ENCODE data around the gene C11orf87.

C11orf87 gene

GRCh38 chr11:109435121-109435742, 13.2 kb downstream of the C11orf87 start:
- H3K27ac ChIP-seq (ENCODE audit: low read depth, low read length), result no peak overlapping the region
- no peaks in the 10 kb centered on the region for H3K36me3 ChIP-seq (ENCODE audit: control insufficient read depth in 5 of 5, insufficient read depth in 5 of 5, low read length in 5 of 5)
- no peaks in the 10 kb centered on the region for H3K27me3 ChIP-seq (ENCODE audit: control insufficient read depth in 5 of 5, insufficient read depth in 4 of 5, low read length in 5 of 5)
- H3K9ac ChIP-seq (ENCODE audit: low read length in 5 of 5), result no peak overlapping the region
- no peak overlapping the region for H3K4me3 ChIP-seq (ENCODE audit: low read depth in 1 of 5, low read length in 5 of 5)
- no peaks in the 10 kb centered on the region for H3K9me3 ChIP-seq (ENCODE audit: control insufficient read depth in 5 of 5, low read length in 5 of 5)
- no peaks in the 10 kb centered on the region for H3K4me1 ChIP-seq (ENCODE audit: control insufficient read depth in 5 of 5, insufficient read depth in 5 of 5, low read length in 5 of 5)

- Histone ChIP-seq H3K9me3 (ENCODE audit: control insufficient read depth in 5 of 5, low read length in 5 of 5) (peaks cover 0 to 2% (median 0%) of the 10 kb centered on the region in 5 donors), H3K9ac (ENCODE audit: low read length in 5 of 5) (no peak overlapping the region), H3K27ac (ENCODE audit: low read depth, low read length) (no peak overlapping the region), H3K27me3 (ENCODE audit: control insufficient read depth in 5 of 5, insufficient read depth in 4 of 5, low read length in 5 of 5) (no peaks in the 10 kb centered on the region), H3K4me1 (ENCODE audit: control insufficient read depth in 5 of 5, insufficient read depth in 5 of 5, low read length in 5 of 5) (no peaks in the 10 kb centered on the region), H3K4me3 (ENCODE audit: low read depth in 1 of 5, low read length in 5 of 5) (no peak overlapping the region), H3K36me3 (ENCODE audit: control insufficient read depth in 5 of 5, insufficient read depth in 5 of 5, low read length in 5 of 5) (no peaks in the 10 kb centered on the region)
Observed at GRCh38 chr11:109439684-109440083, 17.7 kb downstream of the C11orf87 start.

GRCh38 chr11:109443052-109443451, 21.1 kb downstream of the C11orf87 start:
- Histone ChIP-seq H3K9ac (ENCODE audit: low read length in 5 of 5) (no peak overlapping the region), H3K27me3 (ENCODE audit: control insufficient read depth in 5 of 5, insufficient read depth in 4 of 5, low read length in 5 of 5) (no peaks in the 10 kb centered on the region), H3K27ac (ENCODE audit: low read depth, low read length) (no peak overlapping the region)

DNA sequence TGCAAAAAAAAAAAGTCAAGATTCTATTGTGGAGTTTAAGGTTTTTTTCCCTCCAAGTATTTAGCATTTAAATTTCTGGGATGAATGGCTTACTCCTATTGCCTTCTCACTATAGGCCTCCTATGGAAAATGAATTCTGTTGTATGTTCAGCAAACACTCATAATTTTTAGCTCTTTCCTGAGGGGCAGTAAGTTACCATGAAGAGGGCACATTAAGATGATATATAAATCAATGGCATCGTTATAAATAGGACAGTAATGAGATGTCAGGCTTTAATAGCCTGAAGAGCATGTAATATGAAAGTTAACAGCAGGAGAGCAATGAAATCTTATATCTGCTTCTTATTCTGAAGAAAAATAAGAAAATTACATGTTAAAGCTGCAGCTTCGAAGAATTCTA, 32.9 kb downstream of the C11orf87 start:
- no peak overlapping the region for H3K9ac ChIP-seq (ENCODE audit: low read length in 5 of 5)
- H3K36me3 ChIP-seq (ENCODE audit: control insufficient read depth in 5 of 5, insufficient read depth in 5 of 5, low read length in 5 of 5), result no peaks in the 10 kb centered on the region
- no peak overlapping the region for H3K27ac ChIP-seq (ENCODE audit: low read depth, low read length)
- H3K4me3 ChIP-seq (ENCODE audit: low read depth in 1 of 5, low read length in 5 of 5), result no peak overlapping the region
- no peaks in the 10 kb centered on the region for H3K27me3 ChIP-seq (ENCODE audit: control insufficient read depth in 5 of 5, insufficient read depth in 4 of 5, low read length in 5 of 5)
- H3K4me1 ChIP-seq (ENCODE audit: control insufficient read depth in 5 of 5, insufficient read depth in 5 of 5, low read length in 5 of 5), result no peaks in the 10 kb centered on the region
- peaks cover 0 to 3% (median 0%) of the 10 kb centered on the region in 5 donors for H3K9me3 ChIP-seq (ENCODE audit: control insufficient read depth in 5 of 5, low read length in 5 of 5)

More at GRCh38 chr11:109443052-109443451, 21.1 kb downstream of the C11orf87 start:
- H3K4me1 ChIP-seq (ENCODE audit: control insufficient read depth in 5 of 5, insufficient read depth in 5 of 5, low read length in 5 of 5), result no peaks in the 10 kb centered on the region
- H3K36me3 ChIP-seq (ENCODE audit: control insufficient read depth in 5 of 5, insufficient read depth in 5 of 5, low read length in 5 of 5), result no peaks in the 10 kb centered on the region
- H3K9me3 ChIP-seq (ENCODE audit: control insufficient read depth in 5 of 5, low read length in 5 of 5), result peaks cover 0 to 4% (median 2%) of the 10 kb centered on the region in 5 donors
- H3K4me3 ChIP-seq (ENCODE audit: low read depth in 1 of 5, low read length in 5 of 5), result no peak overlapping the region
